ENCODE measurements around the gene ETS2. TPM values are rescaled to one million over a fixed set of nuclear protein-coding genes. Genes with fewer than 3 reads are reported as not detected.
A peak's percentile ranks its signal among the peaks of the same experiment; 100 is the strongest.

The ETS2 gene
- total and polyA plus RNA-seq, 2 of the 4 experiments (the other 2 are of a cell fraction), result 21.3 to 21.7 TPM

- Histone ChIP-seq H3K14ac (replicated peaks; ENCODE audit: low read depth, low read length) (peak overlapping the region; percentile 6), H3K9me3 (ENCODE audit: control insufficient read depth, insufficient read depth, low read length) (peaks cover 4% of the 10 kb centered on the region; the same call in 1 of the 2 replicates)
- BruUV-seq (replicated peaks), result no TSS peak
Measured at GRCh38 chr21:38761531-38761930, 44.2 kb upstream of the ETS2 start.

More at GRCh38 chr21:38761531-38761930, 44.2 kb upstream of the ETS2 start:
- H3K36me3 ChIP-seq (ENCODE audit: control insufficient read depth, insufficient read depth, low read length), result no peaks in the 10 kb centered on the region
- H3K18ac ChIP-seq (ENCODE audit: low read depth, low read length), result peak overlapping the region; percentile 83
- peaks cover 16% of the 10 kb centered on the region for H3K9me1 ChIP-seq (ENCODE audit: insufficient read depth, low read length)
- DNase-seq (no peak), ATAC-seq (ENCODE audit: low read depth) (no peak)
- peak overlapping the region; percentile 90 for H4K5ac ChIP-seq (ENCODE audit: low read depth, low read length)
- H3K79me1 ChIP-seq (ENCODE audit: low read depth in 1 of 2, low read length in 2 of 2), result peaks cover 0 to 11% of the 10 kb centered on the region in 2 experiments; a peak in 1 of 4 replicates
- dilution Hi-C loops (cut with HindIII; ENCODE audit: low sequenced_read_pairs, unreplicated experiment), result no loop called here
- in situ Hi-C loops (cut with MboI; ENCODE audit: low sequenced_read_pairs), result no loop called here
- 0 out of 2 replicates have a peak overlapping the region, but pooled peaks have one; percentile 22 for H3K27ac ChIP-seq (ENCODE audit: insufficient read depth, low read length)
- ChIA-PET CTCF (no interaction called here), POLR2A (ENCODE audit: unreplicated experiment) (no interaction called here)
- TF ChIP-seq, protein P1, sequence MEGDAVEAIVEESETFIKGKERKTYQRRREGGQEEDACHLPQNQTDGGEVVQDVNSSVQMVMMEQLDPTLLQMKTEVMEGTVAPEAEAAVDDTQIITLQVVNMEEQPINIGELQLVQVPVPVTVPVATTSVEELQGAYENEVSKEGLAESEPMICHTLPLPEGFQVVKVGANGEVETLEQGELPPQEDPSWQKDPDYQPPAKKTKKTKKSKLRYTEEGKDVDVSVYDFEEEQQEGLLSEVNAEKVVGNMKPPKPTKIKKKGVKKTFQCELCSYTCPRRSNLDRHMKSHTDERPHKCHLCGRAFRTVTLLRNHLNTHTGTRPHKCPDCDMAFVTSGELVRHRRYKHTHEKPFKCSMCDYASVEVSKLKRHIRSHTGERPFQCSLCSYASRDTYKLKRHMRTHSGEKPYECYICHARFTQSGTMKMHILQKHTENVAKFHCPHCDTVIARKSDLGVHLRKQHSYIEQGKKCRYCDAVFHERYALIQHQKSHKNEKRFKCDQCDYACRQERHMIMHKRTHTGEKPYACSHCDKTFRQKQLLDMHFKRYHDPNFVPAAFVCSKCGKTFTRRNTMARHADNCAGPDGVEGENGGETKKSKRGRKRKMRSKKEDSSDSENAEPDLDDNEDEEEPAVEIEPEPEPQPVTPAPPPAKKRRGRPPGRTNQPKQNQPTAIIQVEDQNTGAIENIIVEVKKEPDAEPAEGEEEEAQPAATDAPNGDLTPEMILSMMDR (conservative IDR thresholded peaks at IDR 0.05; ENCODE audit: low read depth, low read length), result no peak
- no peak for TF ChIP-seq FOS (IDR thresholded peaks at IDR 0.05; ENCODE audit: low read depth, low read length)
- no peak for TF ChIP-seq RAD21 (IDR thresholded peaks at IDR 0.05; ENCODE audit: low read length)
- no peak for TF ChIP-seq CHD1 (IDR thresholded peaks at IDR 0.05; ENCODE audit: low read depth, low read length)
- no peak for TF ChIP-seq RFX5 (IDR thresholded peaks at IDR 0.05; ENCODE audit: low read depth, low read length)
- TF ChIP-seq MAZ (IDR thresholded peaks at IDR 0.05; ENCODE audit: borderline replicate concordance, low read depth, low read length), result no peak
- TF ChIP-seq BHLHE40 (IDR thresholded peaks at IDR 0.05; ENCODE audit: low read depth, low read length), result no peak
- TF ChIP-seq NFE2L2 (IDR thresholded peaks at IDR 0.05; ENCODE audit: low read depth, low read length), result no peak
- TF ChIP-seq CEBPB (IDR thresholded peaks at IDR 0.05; ENCODE audit: low read depth, low read length), result no peak
- TF ChIP-seq, protein P2, sequence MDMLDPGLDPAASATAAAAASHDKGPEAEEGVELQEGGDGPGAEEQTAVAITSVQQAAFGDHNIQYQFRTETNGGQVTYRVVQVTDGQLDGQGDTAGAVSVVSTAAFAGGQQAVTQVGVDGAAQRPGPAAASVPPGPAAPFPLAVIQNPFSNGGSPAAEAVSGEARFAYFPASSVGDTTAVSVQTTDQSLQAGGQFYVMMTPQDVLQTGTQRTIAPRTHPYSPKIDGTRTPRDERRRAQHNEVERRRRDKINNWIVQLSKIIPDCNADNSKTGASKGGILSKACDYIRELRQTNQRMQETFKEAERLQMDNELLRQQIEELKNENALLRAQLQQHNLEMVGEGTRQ (IDR thresholded peaks at IDR 0.05; ENCODE audit: low read depth, low read length), result no peak
- no peak for TF ChIP-seq MXI1 (IDR thresholded peaks at IDR 0.05; ENCODE audit: borderline replicate concordance, low read depth, low read length)
- no peak for TF ChIP-seq SMC3 (IDR thresholded peaks at IDR 0.05; ENCODE audit: low read depth, low read length)
- no peak for TF ChIP-seq RCOR1 (IDR thresholded peaks at IDR 0.05; ENCODE audit: insufficient replicate concordance, low read length)
- TF ChIP-seq, protein P3, sequence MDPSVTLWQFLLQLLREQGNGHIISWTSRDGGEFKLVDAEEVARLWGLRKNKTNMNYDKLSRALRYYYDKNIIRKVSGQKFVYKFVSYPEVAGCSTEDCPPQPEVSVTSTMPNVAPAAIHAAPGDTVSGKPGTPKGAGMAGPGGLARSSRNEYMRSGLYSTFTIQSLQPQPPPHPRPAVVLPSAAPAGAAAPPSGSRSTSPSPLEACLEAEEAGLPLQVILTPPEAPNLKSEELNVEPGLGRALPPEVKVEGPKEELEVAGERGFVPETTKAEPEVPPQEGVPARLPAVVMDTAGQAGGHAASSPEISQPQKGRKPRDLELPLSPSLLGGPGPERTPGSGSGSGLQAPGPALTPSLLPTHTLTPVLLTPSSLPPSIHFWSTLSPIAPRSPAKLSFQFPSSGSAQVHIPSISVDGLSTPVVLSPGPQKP (IDR thresholded peaks at IDR 0.05; ENCODE audit: borderline replicate concordance, low read depth, low read length), result no peak
- no peak for TF ChIP-seq POLR2A (IDR thresholded peaks at IDR 0.05; ENCODE audit: low read depth, low read length)
- no peak for TF ChIP-seq MAFK (IDR thresholded peaks at IDR 0.05; ENCODE audit: low read depth, low read length)
- H4K20me1 ChIP-seq (ENCODE audit: insufficient read depth, low read length), result no peaks in the 10 kb centered on the region
- no peak overlapping the region for H2AK9ac ChIP-seq (replicated peaks; ENCODE audit: low read depth, low read length, poor library complexity)
- peak overlapping the region; percentile 40; the same call in 1 of the 2 replicates for H3K9ac ChIP-seq (ENCODE audit: low read depth, low read length)
- peak overlapping the region; percentile 55 for H2BK120ac ChIP-seq (ENCODE audit: low read depth, low read length)
- H3K4me1 ChIP-seq (ENCODE audit: control insufficient read depth, insufficient read depth, low read length), result peaks cover 21% of the 10 kb centered on the region
- peak overlapping the region; percentile 20 for H3K4ac ChIP-seq (ENCODE audit: low read depth, low read length)
- peak overlapping the region; percentile 70 for H2BK5ac ChIP-seq (ENCODE audit: low read depth, low read length, poor library complexity, severe bottlenecking)
- H3K4me2 ChIP-seq (ENCODE audit: low read depth, low read length), result no peak overlapping the region; the same call in 1 of the 2 replicates
- intact Hi-C loops (cut with micrococcal nuclease), result no loop called here
- H4K8ac ChIP-seq (ENCODE audit: low read depth in 2 of 2, low read length in 2 of 2), result peak overlapping the region in 1 of 2 experiments; percentile 88; a peak in 3 of 4 replicates
- H2AK5ac ChIP-seq (ENCODE audit: low read depth, low read length), result peak overlapping the region; percentile 49; the same call in 1 of the 2 replicates
- no peaks in the 10 kb centered on the region for H3K27me3 ChIP-seq (ENCODE audit: control insufficient read depth, insufficient read depth, low read length)
- peak overlapping the region; percentile 14; the same call in 1 of the 2 replicates for H4K91ac ChIP-seq (ENCODE audit: insufficient read depth, low read depth, low read length)
- H3K56ac ChIP-seq (ENCODE audit: extremely low read depth, insufficient read depth, low read length), result no peak overlapping the region
- no peak overlapping the region for H3K4me3 ChIP-seq (ENCODE audit: insufficient read depth, low read depth, low read length)
- H2AFZ ChIP-seq (replicated peaks; ENCODE audit: low read length, poor library complexity), result peak overlapping the region; percentile 7
- H3K23ac ChIP-seq (ENCODE audit: low read depth, low read length), result no peak overlapping the region
- H2BK20ac ChIP-seq (ENCODE audit: low read depth, low read length), result peak overlapping the region; percentile 12; the same call in 1 of the 2 replicates
- WGBS, 2 experiments (ENCODE audit: extremely low coverage in 2 of 2, insufficient read length in 1 of 2), result no CpG with 5 or more reads among the region's 4 CpGs
- H2BK15ac ChIP-seq (ENCODE audit: low read depth, low read length), result peak overlapping the region; percentile 97; the same call in 2 of the 3 replicates

Measured in IMR-90 (cell line).